ENCODE data around the gene LAMTOR4. TPM values are rescaled to one million over a fixed set of nuclear protein-coding genes. Genes with fewer than 3 reads are reported as not detected.
A peak's percentile ranks its signal among the peaks of the same experiment; 100 is the strongest.

The LAMTOR4 gene
- total RNA-seq, 2 experiments from 2014 or later: 134 to 143 TPM

DNA sequence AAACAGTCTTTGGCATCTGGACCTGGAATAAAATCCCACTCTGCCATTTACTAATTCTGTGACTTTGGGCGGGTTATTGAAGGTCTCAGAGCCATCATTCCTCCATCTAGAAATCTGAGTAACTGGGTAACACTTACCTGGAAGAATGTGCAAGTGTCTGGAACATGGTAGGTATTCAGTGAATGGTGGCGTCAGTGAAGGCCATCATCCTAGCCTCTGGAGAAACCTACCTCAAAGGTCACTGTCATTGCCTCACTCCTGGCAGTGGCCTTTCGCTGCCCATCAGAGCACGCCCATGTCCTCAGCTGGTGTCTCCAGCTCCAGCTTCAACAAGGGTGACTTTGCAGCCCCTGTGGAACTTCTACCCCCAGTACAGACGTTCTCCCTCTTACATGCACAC lies 15.2 kb downstream of the LAMTOR4 start:
- H3K9me3 Mint-ChIP-seq (ENCODE audit: insufficient read depth): no peaks in the 10 kb centered on the region

DNA sequence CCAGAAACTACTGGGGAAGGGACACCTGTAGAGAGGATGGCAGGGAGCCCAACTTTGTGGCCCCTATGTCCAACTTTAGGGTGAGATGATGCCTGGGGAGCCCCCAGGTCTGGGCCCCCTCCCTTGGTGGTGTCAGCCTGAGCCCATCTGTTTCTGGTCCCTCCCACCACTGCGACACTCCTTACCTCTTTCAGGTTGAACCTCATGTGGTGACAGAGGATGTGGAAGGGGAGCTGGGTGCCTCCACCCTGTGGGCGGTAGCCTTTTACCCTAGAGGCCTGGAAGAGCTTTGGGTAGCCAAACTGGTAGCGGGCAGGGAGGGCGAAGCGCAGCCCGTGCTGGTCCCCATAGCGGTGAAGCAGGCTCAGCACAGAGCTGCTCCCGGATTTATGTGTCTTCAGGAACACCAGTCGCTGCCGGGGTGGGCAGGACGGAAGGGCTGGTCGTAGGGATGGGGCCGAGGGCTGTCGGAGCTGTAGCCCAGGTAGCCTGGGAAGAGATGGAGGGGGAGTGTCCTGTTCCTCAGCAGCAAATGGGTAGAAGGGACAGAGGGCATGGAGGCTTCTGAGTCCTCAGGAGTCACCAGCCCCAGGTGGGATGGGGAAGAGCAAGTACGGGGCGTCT lies 17.7 kb downstream of the LAMTOR4 start:
- H3K36me3 Mint-ChIP-seq (ENCODE audit: low read depth): no peaks in the 10 kb centered on the region
- DNase-seq: peak; percentile 66
- peak overlapping the region; percentile 72 for H3K27ac Mint-ChIP-seq
- peak overlapping the region; percentile 69 for H3K4me3 Mint-ChIP-seq
- POLR2A ChIA-PET: interaction anchor here (0.6 to 2.0 kb wide), 8 partner anchors 9 to 270 kb away, joined by 3 to 5 read pairs (median 4); no protein-coding TSS in a partner anchor
- no peaks in the 10 kb centered on the region for H3K9me3 Mint-ChIP-seq (ENCODE audit: insufficient read depth)
- CTCF ChIA-PET: interaction anchor here (1.0 to 3.5 kb wide), 9 partner anchors 9 to 52 kb away, joined by 3 to 27 read pairs (median 9); partner anchors contain the start of genes GPC2, LAMTOR4, STAG3 and TRAPPC14
- peaks cover 85% of the 10 kb centered on the region for H3K4me1 Mint-ChIP-seq (ENCODE audit: low read depth)
- ATAC-seq: peak; percentile 45
- H3K27me3 Mint-ChIP-seq (ENCODE audit: low read depth): peaks cover 11% of the 10 kb centered on the region

More for the DNA sequence above, 15.2 kb downstream of the LAMTOR4 start:
- DNase-seq (no peak), ATAC-seq (no peak)
- H3K27ac Mint-ChIP-seq: peak overlapping the region; percentile 87
- H3K36me3 Mint-ChIP-seq (ENCODE audit: low read depth): no peaks in the 10 kb centered on the region
- POLR2A ChIA-PET: no interaction called here
- H3K4me1 Mint-ChIP-seq (ENCODE audit: low read depth): peaks cover 70% of the 10 kb centered on the region
- H3K4me3 Mint-ChIP-seq: peak overlapping the region; percentile 13
- peaks cover 4% of the 10 kb centered on the region for H3K27me3 Mint-ChIP-seq (ENCODE audit: low read depth)
- CTCF ChIA-PET: interaction anchor here (0.7 to 1.3 kb wide), 3 partner anchors 8 to 53 kb away, joined by 3 read pairs; no protein-coding TSS in a partner anchor

DNA sequence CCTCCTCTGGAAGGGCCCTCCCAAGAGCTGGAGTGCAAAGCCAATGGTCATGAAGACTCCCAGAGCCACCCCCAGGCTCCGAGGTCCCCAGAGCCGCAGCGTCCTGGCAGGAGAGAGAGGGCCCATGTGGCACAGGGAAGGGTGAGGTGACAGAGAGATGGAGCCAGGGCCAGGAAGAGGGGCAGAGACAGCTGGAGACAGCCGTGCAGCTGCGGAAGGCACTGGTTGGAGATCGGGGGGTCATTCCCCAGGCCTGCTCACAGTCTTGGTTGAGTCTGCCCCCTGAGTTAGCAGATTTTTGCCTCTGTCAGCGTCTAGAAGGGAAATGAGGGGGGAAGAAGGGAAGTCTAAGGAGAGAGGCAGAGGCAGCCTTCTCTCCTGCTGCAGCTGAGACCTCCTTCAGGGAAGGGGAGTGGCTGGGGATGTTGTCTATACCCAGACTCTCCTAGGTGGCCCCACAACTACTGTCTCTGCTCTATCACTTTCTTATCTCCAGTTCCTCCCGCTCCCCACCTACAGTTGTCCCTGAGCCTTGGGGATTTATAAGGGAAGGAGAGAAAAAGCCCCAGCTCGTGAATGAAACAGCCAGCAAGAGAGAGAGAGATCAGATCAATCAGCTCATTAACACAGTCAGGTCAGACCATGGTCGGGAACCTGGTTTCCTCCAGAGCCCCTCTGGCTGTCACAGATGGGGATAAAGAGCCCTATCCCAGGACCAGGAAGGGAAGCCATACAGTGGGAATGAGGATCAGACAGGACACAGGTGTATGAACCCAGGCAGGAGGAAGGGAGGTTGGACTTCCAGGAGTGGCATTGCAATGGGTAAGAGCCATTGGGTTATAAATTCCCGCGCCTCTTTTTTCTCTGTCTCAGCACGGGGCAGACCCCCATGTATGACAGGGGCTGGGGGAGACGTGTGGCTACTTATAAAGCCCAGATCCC lies 18.5 kb downstream of the LAMTOR4 start:
- Mint-ChIP-seq H3K36me3 (ENCODE audit: low read depth) (no peaks in the 10 kb centered on the region), H3K4me1 (ENCODE audit: low read depth) (peaks cover 83% of the 10 kb centered on the region), H3K9me3 (ENCODE audit: insufficient read depth) (no peaks in the 10 kb centered on the region), H3K4me3 (peak overlapping the region; percentile 73), H3K27ac (peak overlapping the region; percentile 79), H3K27me3 (ENCODE audit: low read depth) (peaks cover 14% of the 10 kb centered on the region)
- DNase-seq (no peak), ATAC-seq (no peak)
- ChIA-PET CTCF (interaction anchor here (0.9 to 3.5 kb wide), 12 partner anchors 7 to 56 kb away, joined by 3 to 27 read pairs (median 6); partner anchors contain the start of genes GPC2, LAMTOR4, STAG3 and TRAPPC14), POLR2A (interaction anchor here (0.6 to 2.0 kb wide), 10 partner anchors 8 to 269 kb away, joined by 3 to 6 read pairs (median 4); partner anchors contain the start of gene GPC2)

DNA sequence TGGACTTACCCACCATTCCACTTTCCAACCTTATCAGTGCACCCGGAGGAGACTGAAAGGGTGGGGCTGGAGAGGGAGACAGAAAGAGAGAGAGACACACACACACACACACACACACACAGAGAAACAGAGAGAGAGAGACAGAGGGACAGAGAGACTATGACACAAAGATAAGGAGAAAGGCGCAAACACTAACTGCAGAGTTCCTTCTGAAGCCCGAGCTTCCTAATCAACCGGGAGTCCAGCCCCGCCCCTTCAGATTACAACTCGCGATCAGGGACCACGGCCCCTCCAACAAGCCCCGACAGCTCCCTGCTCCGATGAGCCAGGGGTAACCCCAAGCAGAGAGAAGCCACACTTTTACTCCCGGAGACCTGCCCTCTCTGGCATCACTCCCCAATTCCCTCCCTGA lies 19.2 kb downstream of the LAMTOR4 start:
- H3K4me1 Mint-ChIP-seq (ENCODE audit: low read depth): peaks cover 77% of the 10 kb centered on the region
- DNase-seq (no peak), ATAC-seq (no peak)
- H3K27ac Mint-ChIP-seq: peak overlapping the region; percentile 79
- peak overlapping the region; percentile 73 for H3K4me3 Mint-ChIP-seq
- H3K9me3 Mint-ChIP-seq (ENCODE audit: insufficient read depth): no peaks in the 10 kb centered on the region
- POLR2A ChIA-PET: interaction anchor here (0.8 to 2.0 kb wide), 5 partner anchors 9 to 54 kb away, joined by 3 to 6 read pairs (median 5); partner anchors contain the start of gene GPC2
- H3K27me3 Mint-ChIP-seq (ENCODE audit: low read depth): peaks cover 14% of the 10 kb centered on the region
- CTCF ChIA-PET: interaction anchor here (0.6 to 3.5 kb wide), 10 partner anchors 8 to 245 kb away, joined by 3 to 27 read pairs (median 6); partner anchors contain the start of genes GPC2, LAMTOR4, STAG3 and TRAPPC14
- H3K36me3 Mint-ChIP-seq (ENCODE audit: low read depth): no peaks in the 10 kb centered on the region

DNA sequence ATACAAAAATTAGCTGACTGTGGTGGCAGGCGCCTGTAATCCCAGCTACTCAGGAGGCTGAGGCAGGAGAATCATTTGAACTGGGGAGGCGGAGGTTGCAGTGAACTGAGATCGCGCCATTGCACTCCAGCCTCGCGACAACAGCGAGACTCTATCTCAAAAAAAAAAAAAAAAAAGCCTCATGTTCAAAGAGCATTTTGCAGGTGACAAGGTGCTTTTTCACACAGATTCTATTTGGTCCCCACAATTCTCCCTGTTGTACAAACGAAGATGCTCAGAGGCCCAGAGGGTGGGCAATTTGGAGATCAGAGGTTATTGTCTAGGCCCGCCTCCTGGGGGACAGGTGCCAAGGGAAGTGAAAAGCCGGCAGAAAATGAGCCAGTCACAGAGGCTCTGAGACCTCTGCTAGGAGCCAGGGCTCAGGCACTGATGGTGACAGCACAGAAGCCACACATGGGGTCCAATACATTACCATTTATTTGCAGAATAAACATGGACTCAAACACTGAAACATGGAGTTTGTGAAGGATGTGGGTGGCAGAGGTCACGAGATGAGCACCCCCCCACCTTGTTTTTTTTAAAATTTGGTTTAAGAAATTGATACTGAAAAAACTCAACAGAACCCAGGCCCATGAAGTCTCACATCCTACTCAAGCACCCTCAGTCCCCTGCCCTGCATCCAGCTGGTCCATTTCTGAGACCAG lies 20.6 kb downstream of the LAMTOR4 start:
- peaks cover 18% of the 10 kb centered on the region for H3K27me3 Mint-ChIP-seq (ENCODE audit: low read depth)
- no peaks in the 10 kb centered on the region for H3K9me3 Mint-ChIP-seq (ENCODE audit: insufficient read depth)
- peak overlapping the region; percentile 79 for H3K27ac Mint-ChIP-seq
- peak overlapping the region; percentile 73 for H3K4me3 Mint-ChIP-seq
- CTCF ChIA-PET: interaction anchor here (0.6 to 1.5 kb wide), 3 partner anchors 9 to 21 kb away, joined by 3 to 5 read pairs (median 3); no protein-coding TSS in a partner anchor
- peaks cover 63% of the 10 kb centered on the region for H3K4me1 Mint-ChIP-seq (ENCODE audit: low read depth)
- no peak for ATAC-seq
- DNase-seq: no peak
- POLR2A ChIA-PET: interaction anchor here (2.0 kb wide), 1 partner anchor 8 kb away, joined by 5 read pairs; the partner anchor contains the start of gene GPC2
- H3K36me3 Mint-ChIP-seq (ENCODE audit: low read depth): no peaks in the 10 kb centered on the region

DNA sequence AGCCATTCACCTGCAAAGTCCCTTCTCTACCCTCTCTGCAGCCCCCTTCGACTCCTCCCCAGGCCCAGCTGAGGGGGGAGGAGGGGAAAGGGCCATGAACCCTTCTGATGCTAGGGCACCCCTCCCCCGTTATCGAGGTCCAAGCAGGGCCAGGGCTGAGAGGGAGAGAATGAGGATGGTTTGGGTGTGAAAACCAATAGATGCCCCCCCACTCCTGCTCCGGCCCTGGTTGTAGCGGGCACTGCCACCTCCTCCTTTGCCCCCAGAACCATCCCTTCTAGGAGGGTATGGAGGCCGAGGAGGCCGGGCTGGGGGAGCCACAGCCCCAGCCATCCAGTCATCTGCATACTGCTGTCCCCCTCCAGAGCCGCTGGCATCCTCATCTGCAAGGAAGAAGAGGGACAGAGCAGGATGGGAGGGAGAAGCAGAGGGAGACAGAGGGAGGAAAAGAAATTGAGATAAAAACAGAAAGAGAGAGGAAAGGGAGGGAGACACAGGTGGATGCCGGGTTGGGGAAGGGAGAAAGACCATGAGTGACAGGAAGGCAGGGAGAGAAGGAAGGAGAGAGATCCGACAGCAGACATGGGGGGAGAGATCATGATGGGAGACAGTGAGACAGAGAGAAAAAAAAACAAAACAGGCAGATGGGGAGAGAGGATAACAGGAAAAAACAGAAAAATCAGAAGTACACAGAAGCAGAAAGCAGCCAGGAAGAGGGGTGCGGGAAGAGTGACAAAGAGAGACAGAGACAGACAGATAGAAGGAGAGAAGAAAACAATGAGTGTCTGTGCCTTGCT lies 21.6 kb downstream of the LAMTOR4 start:
- no peak for ATAC-seq
- DNase-seq: no peak

DNA sequence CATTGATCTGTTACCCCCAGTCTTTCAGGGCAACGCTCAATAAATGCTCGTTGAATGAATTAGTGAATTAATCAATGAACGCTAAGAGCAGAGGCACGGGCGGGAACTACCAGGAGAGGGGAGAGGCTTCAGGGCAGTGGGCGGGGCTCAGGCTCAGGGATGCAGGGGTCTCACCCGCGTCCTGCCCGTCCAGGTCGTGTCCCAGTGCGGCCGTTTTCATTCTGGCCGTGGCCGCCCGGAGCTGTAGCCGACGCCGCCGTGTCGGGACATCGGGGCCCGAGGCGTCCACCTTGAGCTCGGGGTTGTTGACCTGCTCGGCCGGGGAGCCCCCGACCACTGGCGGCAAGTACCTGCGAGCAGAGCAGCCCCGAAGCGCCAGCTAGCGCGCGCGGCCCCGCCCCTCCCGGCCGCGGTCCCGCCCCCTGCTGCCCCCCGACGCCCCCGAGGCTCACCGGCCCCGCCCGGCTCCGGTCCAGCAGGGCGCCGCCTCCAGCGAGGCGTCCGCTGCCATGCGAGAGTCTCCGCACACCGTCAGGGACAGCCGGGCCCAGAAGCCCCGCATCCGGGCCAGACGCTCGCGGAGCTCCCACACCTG lies 22.5 kb downstream of the LAMTOR4 start:
- DNase-seq (peak; percentile 51), ATAC-seq (peak; percentile 65)
- Mint-ChIP-seq H3K9me3 (ENCODE audit: insufficient read depth) (no peaks in the 10 kb centered on the region), H3K27ac (no peak overlapping the region), H3K4me1 (ENCODE audit: low read depth) (peaks cover 56% of the 10 kb centered on the region), H3K36me3 (ENCODE audit: low read depth) (peaks cover 3% of the 10 kb centered on the region), H3K4me3 (peak overlapping the region; percentile 30), H3K27me3 (ENCODE audit: low read depth) (peaks cover 27% of the 10 kb centered on the region)
- POLR2A ChIA-PET: interaction anchor here (0.9 to 1.4 kb wide), 3 partner anchors 9 to 22 kb away, joined by 3 to 6 read pairs (median 4); partner anchors contain the start of gene LAMTOR4
- CTCF ChIA-PET: interaction anchor here (0.8 to 1.3 kb wide), 5 partner anchors 37 to 236 kb away, joined by 3 read pairs; no protein-coding TSS in a partner anchor

More for the DNA sequence above, 21.6 kb downstream of the LAMTOR4 start:
- Mint-ChIP-seq H3K4me1 (ENCODE audit: low read depth) (peaks cover 59% of the 10 kb centered on the region), H3K36me3 (ENCODE audit: low read depth) (peaks cover 3% of the 10 kb centered on the region), H3K27ac (peak overlapping the region; percentile 51), H3K4me3 (peak overlapping the region; percentile 30), H3K27me3 (ENCODE audit: low read depth) (peaks cover 22% of the 10 kb centered on the region), H3K9me3 (ENCODE audit: insufficient read depth) (no peaks in the 10 kb centered on the region)
- POLR2A ChIA-PET: interaction anchor here (0.9 to 1.3 kb wide), 2 partner anchors 8 to 22 kb away, joined by 3 to 4 read pairs; partner anchors contain the start of gene LAMTOR4
- CTCF ChIA-PET: interaction anchor here (1.3 kb wide), 1 partner anchor 39 kb away, joined by 3 read pairs; no protein-coding TSS in a partner anchor

DNA sequence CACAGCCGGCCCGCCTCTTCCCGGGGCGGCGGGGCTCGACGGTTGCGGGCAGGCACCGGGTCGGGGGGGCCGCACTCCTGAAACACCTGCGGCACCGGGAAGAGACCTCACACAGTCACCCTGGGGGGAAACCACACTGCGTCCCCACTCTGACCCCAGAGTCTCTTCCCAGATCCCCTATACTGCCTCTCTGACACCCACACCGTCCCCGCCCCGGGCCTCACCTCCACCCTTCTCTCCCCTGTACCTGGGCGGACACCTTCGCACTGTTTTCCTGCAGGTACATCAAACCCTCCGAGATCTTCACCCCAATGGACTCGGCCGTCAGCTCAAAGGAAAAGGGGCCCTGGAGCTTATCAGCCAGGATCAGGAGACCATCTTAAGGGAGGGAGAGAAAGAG lies 23.1 kb downstream of the LAMTOR4 start:
- H3K4me1 Mint-ChIP-seq (ENCODE audit: low read depth): peaks cover 55% of the 10 kb centered on the region
- ChIA-PET POLR2A (interaction anchor here (0.7 to 1.4 kb wide), 3 partner anchors 10 to 250 kb away, joined by 4 to 6 read pairs (median 4); partner anchors contain the start of gene LAMTOR4), CTCF (interaction anchor here (0.8 to 1.3 kb wide), 5 partner anchors 38 to 236 kb away, joined by 3 read pairs; no protein-coding TSS in a partner anchor)
- H3K36me3 Mint-ChIP-seq (ENCODE audit: low read depth): peaks cover 3% of the 10 kb centered on the region
- DNase-seq (no peak), ATAC-seq (peak; percentile 14)
- H3K27me3 Mint-ChIP-seq (ENCODE audit: low read depth): peaks cover 32% of the 10 kb centered on the region
- no peaks in the 10 kb centered on the region for H3K9me3 Mint-ChIP-seq (ENCODE audit: insufficient read depth)
- H3K27ac Mint-ChIP-seq: no peak overlapping the region
- H3K4me3 Mint-ChIP-seq: peak overlapping the region; percentile 65

DNA sequence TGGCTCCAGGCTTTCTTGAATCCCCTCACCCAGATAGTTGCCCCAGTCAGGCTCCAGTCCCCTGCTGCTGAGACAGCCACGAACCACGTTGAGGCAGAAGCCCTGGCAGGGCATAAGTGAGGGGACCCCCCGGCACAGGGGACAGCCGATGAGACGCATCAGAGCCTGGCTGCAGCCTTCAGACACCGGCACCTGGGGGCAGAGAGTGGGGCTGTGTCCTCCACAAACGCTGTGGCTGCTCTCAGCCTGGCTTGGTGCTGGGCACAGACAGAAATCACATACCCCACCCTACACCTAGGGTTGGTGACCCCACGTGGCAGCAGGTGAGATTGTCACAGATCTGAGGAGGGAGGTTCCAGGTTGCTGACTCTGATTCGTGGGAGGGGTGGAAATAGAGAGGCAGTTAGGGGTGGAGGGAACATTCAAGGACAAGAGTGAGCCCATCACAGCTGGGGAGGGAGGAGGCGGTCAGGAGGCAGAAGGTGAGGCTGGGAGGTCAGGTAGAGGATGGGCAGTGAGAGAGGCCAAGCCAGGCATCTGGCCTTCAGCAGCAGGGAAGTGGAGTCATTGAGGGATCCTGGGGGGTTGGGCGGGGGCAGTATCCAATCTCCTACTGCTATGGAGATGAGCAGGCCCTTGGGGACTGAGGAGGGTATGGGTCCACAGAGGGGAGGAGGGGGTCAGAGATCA lies 25.2 kb downstream of the LAMTOR4 start:
- POLR2A ChIA-PET: interaction anchor here (0.6 kb wide), 1 partner anchor 45 kb away, joined by 3 read pairs; no protein-coding TSS in a partner anchor
- Mint-ChIP-seq H3K9me3 (ENCODE audit: insufficient read depth) (no peaks in the 10 kb centered on the region), H3K27me3 (ENCODE audit: low read depth) (peaks cover 28% of the 10 kb centered on the region), H3K4me3 (no peak overlapping the region), H3K4me1 (ENCODE audit: low read depth) (peaks cover 44% of the 10 kb centered on the region), H3K36me3 (ENCODE audit: low read depth) (peaks cover 3% of the 10 kb centered on the region), H3K27ac (no peak overlapping the region)
- no peak for ATAC-seq
- CTCF ChIA-PET: interaction anchor here (0.6 to 1.7 kb wide), 2 partner anchors 20 to 41 kb away, joined by 3 to 4 read pairs; no protein-coding TSS in a partner anchor
- no peak for DNase-seq
